NCI-H2171 treated with DMSO at 0.1 percent for 48 hours (cell line): Measurements from ENCODE around the gene TMEM140.
"Not testable (repeated sequence)": the region's sequence is repeated elsewhere in the genome, so short reads cannot be mapped to it uniquely, and the experiment has no call there.

Experiments used
- DNase-seq: peaks from one replicate; lab custom pipeline; 2025; lab: John Stamatoyannopoulos, UW

Gene TMEM140

GRCh38 chr7:135158874-135159273 lies 11.0 kb downstream of the TMEM140 start:
- peak; percentile 28 for DNase-seq

- DNase-seq: no peak
These were observed 11.7 kb downstream of the TMEM140 start for GRCh38 chr7:135159359-135160085.

- no peak for DNase-seq
These were observed 12.4 kb downstream of the TMEM140 start for GRCh38 chr7:135160098-135160857.

- DNase-seq: no peak
These were observed 13.2 kb downstream of the TMEM140 start for GRCh38 chr7:135160858-135161653.

GRCh38 chr7:135161669-135162068 lies 13.8 kb downstream of the TMEM140 start:
- no peak for DNase-seq

GRCh38 chr7:135162382-135163001 lies 14.6 kb downstream of the TMEM140 start:
- DNase-seq: no peak

GRCh38 chr7:135164357-135165061 lies 16.6 kb downstream of the TMEM140 start:
- DNase-seq: no peak

GRCh38 chr7:135165862-135166261 lies 18.0 kb downstream of the TMEM140 start:
- no peak for DNase-seq

GRCh38 chr7:135166338-135166990 lies 18.6 kb downstream of the TMEM140 start:
- DNase-seq: no peak

- no peak for DNase-seq
These were observed 19.6 kb downstream of the TMEM140 start for GRCh38 chr7:135167365-135167917.

- no peak for DNase-seq
These were observed 20.1 kb downstream of the TMEM140 start for GRCh38 chr7:135168001-135168400.

- DNase-seq: no peak
These were observed 20.7 kb downstream of the TMEM140 start for GRCh38 chr7:135168489-135169140.

- no peak for DNase-seq
These were observed 21.5 kb downstream of the TMEM140 start for GRCh38 chr7:135169141-135169963.

GRCh38 chr7:135169964-135170273 lies 22.0 kb downstream of the TMEM140 start:
- peak; percentile 44 for DNase-seq

GRCh38 chr7:135170274-135170997 lies 22.6 kb downstream of the TMEM140 start, which contains the start of gene CYREN:
Gene CYREN, minus strand, starts transcription at chr7:135170707. Its CDS starts 1,785 bp downstream, at chr7:135168922.
- peak; percentile 93 for DNase-seq

GRCh38 chr7:135170998-135171481 lies 23.2 kb downstream of the TMEM140 start:
- DNase-seq: not testable (repeated sequence)

- DNase-seq: not testable (repeated sequence)
These were observed 23.9 kb downstream of the TMEM140 start for GRCh38 chr7:135171581-135172291.

- DNase-seq: not testable (repeated sequence)
These were observed 26.0 kb downstream of the TMEM140 start for GRCh38 chr7:135173916-135174315.
